Liver (tissue), 9 donors: Measurements from ENCODE around the gene CLIP4. TPM values are rescaled to one million over a fixed set of nuclear protein-coding genes. Genes with fewer than 3 reads are reported as not detected.

Experiments used
- DNase-seq: peaks from one replicate; pipeline ENCODE4 v3.0.0-alpha.2; 2017; ENCODE audit warnings: low spot score
- H3K27ac ChIP-seq, 2 donors: one replicate each; pipeline ENCODE4 v1.7.0; 2013; ENCODE audit warnings: inconsistent platforms in 2 of 2, low read length in 2 of 2, control low read depth in 1 of 2, low read depth in 1 of 2, mild to moderate bottlenecking in 1 of 2
- H3K27me3 ChIP-seq, 4 donors: one replicate each; pipeline versions ENCODE4 v1.6.1 to v1.7.0; 2013; ENCODE audit warnings: low read length in 3 of 4, inconsistent platforms in 1 of 4, mild to moderate bottlenecking in 1 of 4, moderate library complexity in 1 of 4; ENCODE audit not compliant: control insufficient read depth in 4 of 4, insufficient read depth in 4 of 4
- H3K36me3 ChIP-seq, 4 donors: one replicate each; pipeline versions ENCODE4 v1.6.1 to v1.7.0; 2013; ENCODE audit warnings: low read length in 3 of 4, mild to moderate bottlenecking in 3 of 4, low read depth in 1 of 4, moderate library complexity in 1 of 4; ENCODE audit not compliant: control insufficient read depth in 4 of 4, insufficient read depth in 3 of 4
- H3K4me1 ChIP-seq, 4 donors: one replicate each; pipeline versions ENCODE4 v1.6.1 to v1.7.0; 2013; ENCODE audit warnings: low read length in 3 of 4, mild to moderate bottlenecking in 3 of 4, moderate library complexity in 1 of 4; ENCODE audit not compliant: control insufficient read depth in 4 of 4, insufficient read depth in 4 of 4
- H3K4me3 ChIP-seq, 3 donors: one replicate each; pipeline versions ENCODE4 v1.6.1 to v1.7.0; 2013; ENCODE audit warnings: low read length in 3 of 3, control low read depth in 1 of 3, low read depth in 1 of 3, mild to moderate bottlenecking in 1 of 3
- H3K9ac ChIP-seq, 2 donors: one replicate each; pipeline ENCODE4 v1.7.0; 2013; ENCODE audit warnings: low read length in 2 of 2, mild to moderate bottlenecking in 2 of 2, moderate library complexity in 2 of 2, control low read depth in 1 of 2, low read depth in 1 of 2
- H3K9me3 ChIP-seq, 4 donors: one replicate each; pipeline versions ENCODE4 v1.6.1 to v1.7.0; 2013; ENCODE audit warnings: low read length in 3 of 4; ENCODE audit not compliant: control insufficient read depth in 4 of 4
- EGR1 ChIP-seq, 2 donors: IDR thresholded peaks; 2 replicates each; pipeline ENCODE4 v1.6.1; 2016 to 2018; ENCODE audit warnings: antibody characterized with exemption in 2 of 2, low read depth in 2 of 2
- FOXA1 ChIP-seq: IDR thresholded peaks from 2 replicates; pipeline ENCODE4 v1.6.1; 2016; ENCODE audit warnings: antibody characterized with exemption
- FOXA2 ChIP-seq: IDR thresholded peaks from 2 replicates; pipeline ENCODE4 v1.6.1; 2016; ENCODE audit warnings: antibody characterized with exemption
- GABPA ChIP-seq, 2 donors: IDR thresholded peaks in 1 of 2; conservative IDR thresholded peaks in 1 of 2; 2 replicates each; pipeline ENCODE4 v1.6.1; 2016; ENCODE audit warnings: antibody characterized with exemption in 2 of 2, mild to moderate bottlenecking in 1 of 2, moderate library complexity in 1 of 2
- HNF4G ChIP-seq: IDR thresholded peaks from 2 replicates; pipeline ENCODE4 v1.6.1; 2016; ENCODE audit warnings: antibody characterized with exemption
- JUND ChIP-seq, 2 donors: IDR thresholded peaks; 2 replicates each; pipeline ENCODE4 v1.6.1; 2016; ENCODE audit warnings: antibody characterized with exemption in 2 of 2
- RXRA ChIP-seq, 2 donors: IDR thresholded peaks; 2 replicates each; pipeline ENCODE4 v1.6.1; 2017 to 2018; ENCODE audit warnings: antibody characterized with exemption in 2 of 2, mild to moderate bottlenecking in 1 of 2
- SP1 ChIP-seq: IDR thresholded peaks from 2 replicates; pipeline ENCODE4 v1.6.1; 2018; ENCODE audit warnings: antibody characterized with exemption, mild to moderate bottlenecking
- TAF1 ChIP-seq: conservative IDR thresholded peaks from 2 replicates; pipeline ENCODE4 v1.6.1; 2016; ENCODE audit warnings: antibody characterized with exemption, mild to moderate bottlenecking
- YY1 ChIP-seq: IDR thresholded peaks from 2 replicates; pipeline ENCODE4 v1.6.1; 2016; ENCODE audit warnings: antibody characterized with exemption, mild to moderate bottlenecking
- WGBS: extraction: QIAGEN DNeasy Blood & Tissue Kit; methylation state at CpG from one replicate; pipeline ENCODE4 v1.1.7; 2013; 5-methylcytosine and 5-hydroxymethylcytosine counted together
- polyA plus RNA-seq, 2 donors: library from polyadenylated mRNA; stranded (reverse) in 1 of 2; unstranded in 1 of 2; fragments of 200-250 nt in 1 of 2; fragments of >200 nt in 1 of 2; fragmentation: Nextera tagmentation in 1 of 2; extraction: Ambion mirVana in 1 of 2; gene quantifications; one replicate each; pipeline versions ENCODE4 v1.2.1 to v1.2.3, GENCODE V29; 2013 to 2015
- total RNA-seq, 2 donors: library from RNA; depleted of rRNA; stranded (reverse); fragments of >200 nt; gene quantifications; one replicate each; pipeline ENCODE4 v1.2.3, GENCODE V29; 2014
- TF ChIP-seq, protein P1 (sequence below): IDR thresholded peaks from 2 replicates; pipeline ENCODE4 v1.6.1; 2016; ENCODE audit warnings: antibody characterized with exemption, mild to moderate bottlenecking
- TF ChIP-seq, protein P2 (sequence below): fragments of 150-350 bp; IDR thresholded peaks from 2 replicates; pipeline ENCODE4 v1.5.1; 2017; ENCODE audit warnings: improper control_type of control experiment, low read depth, low read length; ENCODE audit not compliant: missing input control
- donor health status: healthy.
- donor health status: healthy.
- donor health status: healthy.
- donor health status: healthy.
- donor health status: healthy.

CLIP4 gene
- total and polyA plus RNA-seq, 4 donors = 1.3 to 6.7 (median 3.2) TPM

DNA sequence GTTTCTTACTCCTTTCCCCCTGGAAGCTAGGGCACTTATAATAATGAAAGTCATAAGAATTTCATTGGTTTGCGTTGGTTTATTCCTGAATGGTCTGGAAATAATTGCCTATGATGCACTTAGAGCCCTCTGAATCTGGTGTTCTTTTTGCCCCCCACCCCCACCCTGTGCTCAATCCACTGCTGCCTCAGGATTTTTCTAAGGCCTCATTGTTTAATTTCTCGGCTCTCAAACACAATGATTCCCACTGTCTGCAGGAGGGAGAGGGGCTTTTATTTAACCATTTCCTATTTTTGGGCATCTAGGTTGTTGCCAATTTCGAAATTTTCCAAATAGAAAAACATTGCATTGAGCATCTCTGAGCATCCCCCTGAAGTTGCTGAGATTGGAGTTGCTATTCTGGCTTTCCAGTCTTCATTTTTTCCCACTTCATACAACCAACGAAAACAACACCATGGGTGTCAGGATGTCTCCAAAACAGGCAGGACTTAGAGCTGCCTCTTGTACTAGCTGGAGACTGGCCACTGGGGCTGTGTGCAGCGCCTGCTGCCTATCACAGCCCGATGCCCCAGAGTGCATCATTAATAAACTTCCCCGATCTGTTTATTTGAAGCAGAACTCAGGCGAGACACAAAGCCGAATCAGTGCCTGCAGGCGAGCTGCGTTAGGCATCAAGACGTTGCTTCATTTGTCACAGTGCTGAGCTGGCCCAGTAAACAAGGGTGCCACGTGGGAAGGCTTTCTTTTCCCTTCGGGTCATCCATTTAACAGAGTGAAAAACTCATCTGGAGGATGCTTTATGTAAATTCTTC, 39.1 kb upstream of the CLIP4 start:
- no peaks in the 10 kb centered on the region for H3K4me1 ChIP-seq
- no peak overlapping the region for H3K27ac ChIP-seq
- H3K27me3 ChIP-seq = no peaks in the 10 kb centered on the region
- H3K9ac ChIP-seq = no peak overlapping the region
- WGBS = 61% methylated on average over 14 of the region's 14 CpGs
- H3K36me3 ChIP-seq = no peaks in the 10 kb centered on the region
- no peak for DNase-seq
- peaks cover 9 to 26% (median 20%) of the 10 kb centered on the region in 4 donors for H3K9me3 ChIP-seq
- H3K4me3 ChIP-seq = no peak overlapping the region
- TF ChIP-seq, protein P1, sequence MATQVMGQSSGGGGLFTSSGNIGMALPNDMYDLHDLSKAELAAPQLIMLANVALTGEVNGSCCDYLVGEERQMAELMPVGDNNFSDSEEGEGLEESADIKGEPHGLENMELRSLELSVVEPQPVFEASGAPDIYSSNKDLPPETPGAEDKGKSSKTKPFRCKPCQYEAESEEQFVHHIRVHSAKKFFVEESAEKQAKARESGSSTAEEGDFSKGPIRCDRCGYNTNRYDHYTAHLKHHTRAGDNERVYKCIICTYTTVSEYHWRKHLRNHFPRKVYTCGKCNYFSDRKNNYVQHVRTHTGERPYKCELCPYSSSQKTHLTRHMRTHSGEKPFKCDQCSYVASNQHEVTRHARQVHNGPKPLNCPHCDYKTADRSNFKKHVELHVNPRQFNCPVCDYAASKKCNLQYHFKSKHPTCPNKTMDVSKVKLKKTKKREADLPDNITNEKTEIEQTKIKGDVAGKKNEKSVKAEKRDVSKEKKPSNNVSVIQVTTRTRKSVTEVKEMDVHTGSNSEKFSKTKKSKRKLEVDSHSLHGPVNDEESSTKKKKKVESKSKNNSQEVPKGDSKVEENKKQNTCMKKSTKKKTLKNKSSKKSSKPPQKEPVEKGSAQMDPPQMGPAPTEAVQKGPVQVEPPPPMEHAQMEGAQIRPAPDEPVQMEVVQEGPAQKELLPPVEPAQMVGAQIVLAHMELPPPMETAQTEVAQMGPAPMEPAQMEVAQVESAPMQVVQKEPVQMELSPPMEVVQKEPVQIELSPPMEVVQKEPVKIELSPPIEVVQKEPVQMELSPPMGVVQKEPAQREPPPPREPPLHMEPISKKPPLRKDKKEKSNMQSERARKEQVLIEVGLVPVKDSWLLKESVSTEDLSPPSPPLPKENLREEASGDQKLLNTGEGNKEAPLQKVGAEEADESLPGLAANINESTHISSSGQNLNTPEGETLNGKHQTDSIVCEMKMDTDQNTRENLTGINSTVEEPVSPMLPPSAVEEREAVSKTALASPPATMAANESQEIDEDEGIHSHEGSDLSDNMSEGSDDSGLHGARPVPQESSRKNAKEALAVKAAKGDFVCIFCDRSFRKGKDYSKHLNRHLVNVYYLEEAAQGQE = no peak
- TF ChIP-seq TAF1 = no peak
- no peak for TF ChIP-seq FOXA2
- TF ChIP-seq GABPA (IDR thresholded peaks at IDR 0.05 in 1 of 2, conservative IDR thresholded peaks at IDR 0.05 in 1 of 2) = no peak
- no peak for TF ChIP-seq JUND (IDR thresholded peaks at IDR 0.05)
- TF ChIP-seq EGR1 (IDR thresholded peaks at IDR 0.05; ENCODE audit: low read depth in 2 of 2) = no peak
- TF ChIP-seq HNF4G = no peak
- TF ChIP-seq SP1 = no peak
- no peak for TF ChIP-seq RXRA (IDR thresholded peaks at IDR 0.05)

DNA sequence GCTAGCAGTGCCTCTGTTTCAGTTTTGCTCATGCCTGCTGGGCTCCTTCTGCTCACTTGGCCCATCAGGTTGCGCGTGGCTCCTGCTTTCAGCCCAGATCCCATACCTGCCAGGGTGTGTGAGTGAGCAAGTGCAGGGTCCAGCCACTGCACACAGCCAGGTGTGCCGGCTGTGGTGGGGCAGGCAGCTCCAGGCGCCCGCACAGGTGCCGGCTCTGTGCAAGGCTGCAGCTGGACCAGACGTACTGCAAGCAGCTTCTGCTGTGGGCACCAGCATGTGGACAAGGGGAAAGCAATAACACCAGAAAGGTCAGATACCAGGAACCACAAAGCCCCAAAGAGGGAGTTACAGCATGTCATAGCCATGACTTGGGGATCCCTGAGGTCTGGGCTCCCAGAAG, 35.3 kb upstream of the CLIP4 start:
- no peaks in the 10 kb centered on the region for H3K27me3 ChIP-seq
- DNase-seq = no peak
- TF ChIP-seq, protein P2, sequence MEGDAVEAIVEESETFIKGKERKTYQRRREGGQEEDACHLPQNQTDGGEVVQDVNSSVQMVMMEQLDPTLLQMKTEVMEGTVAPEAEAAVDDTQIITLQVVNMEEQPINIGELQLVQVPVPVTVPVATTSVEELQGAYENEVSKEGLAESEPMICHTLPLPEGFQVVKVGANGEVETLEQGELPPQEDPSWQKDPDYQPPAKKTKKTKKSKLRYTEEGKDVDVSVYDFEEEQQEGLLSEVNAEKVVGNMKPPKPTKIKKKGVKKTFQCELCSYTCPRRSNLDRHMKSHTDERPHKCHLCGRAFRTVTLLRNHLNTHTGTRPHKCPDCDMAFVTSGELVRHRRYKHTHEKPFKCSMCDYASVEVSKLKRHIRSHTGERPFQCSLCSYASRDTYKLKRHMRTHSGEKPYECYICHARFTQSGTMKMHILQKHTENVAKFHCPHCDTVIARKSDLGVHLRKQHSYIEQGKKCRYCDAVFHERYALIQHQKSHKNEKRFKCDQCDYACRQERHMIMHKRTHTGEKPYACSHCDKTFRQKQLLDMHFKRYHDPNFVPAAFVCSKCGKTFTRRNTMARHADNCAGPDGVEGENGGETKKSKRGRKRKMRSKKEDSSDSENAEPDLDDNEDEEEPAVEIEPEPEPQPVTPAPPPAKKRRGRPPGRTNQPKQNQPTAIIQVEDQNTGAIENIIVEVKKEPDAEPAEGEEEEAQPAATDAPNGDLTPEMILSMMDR = no peak
- TF ChIP-seq YY1 = no peak
- no peak for TF ChIP-seq SP1
- TF ChIP-seq FOXA2 = no peak
- no peak for TF ChIP-seq RXRA (IDR thresholded peaks at IDR 0.05)
- TF ChIP-seq FOXA1 = no peak
- no peak for TF ChIP-seq JUND (IDR thresholded peaks at IDR 0.05)
- 94% methylated on average over 7 of the region's 7 CpGs for WGBS
- H3K27ac ChIP-seq = no peak overlapping the region
- no peaks in the 10 kb centered on the region for H3K4me1 ChIP-seq
- no peaks in the 10 kb centered on the region for H3K36me3 ChIP-seq
- peak overlapping the region in 1 of 3 donors; percentile 18 for H3K4me3 ChIP-seq
- H3K9ac ChIP-seq = no peak overlapping the region
- H3K9me3 ChIP-seq = peaks cover 10 to 26% (median 23%) of the 10 kb centered on the region in 4 donors
